Chondrocyte (in vitro differentiated cells): ENCODE measurements around the gene SLIT3. TPM values are rescaled to one million over a fixed set of nuclear protein-coding genes. Genes with fewer than 3 reads are reported as not detected.
A peak's percentile ranks its signal among the peaks of the same experiment; 100 is the strongest.

Experiments used
- DNase-seq: peaks from one replicate; pipeline ENCODE4 v3.0.0; 2021; ENCODE audit warnings: mixed read lengths, low spot score
- H3K27ac Mint-ChIP-seq: one replicate; pipeline ENCODE4 v1.8.0; 2021; ENCODE audit warnings: mild to moderate bottlenecking, moderate library complexity, mixed read lengths; ENCODE audit not compliant: unreplicated experiment
- H3K27me3 Mint-ChIP-seq: 2 replicates; pipeline ENCODE4 v1.8.0; 2021; ENCODE audit warnings: low read depth, mixed read lengths
- H3K36me3 Mint-ChIP-seq: 2 replicates; pipeline ENCODE4 v1.8.0; 2021; ENCODE audit warnings: low read depth, mixed read lengths
- H3K4me1 Mint-ChIP-seq: 2 replicates; pipeline ENCODE4 v1.8.0; 2021; ENCODE audit warnings: low read depth, mild to moderate bottlenecking, mixed read lengths
- H3K4me3 Mint-ChIP-seq: one replicate; pipeline ENCODE4 v1.8.0; 2021; ENCODE audit warnings: mild to moderate bottlenecking, moderate library complexity, mixed read lengths; ENCODE audit not compliant: unreplicated experiment
- H3K9me3 Mint-ChIP-seq: 2 replicates; pipeline ENCODE4 v1.8.0; 2021; ENCODE audit warnings: low read depth, mixed read lengths
- total RNA-seq: library from RNA; stranded (reverse); gene quantifications from 3 replicates; pipeline ENCODE4 v1.2.1, GENCODE V29; 2021
- TF ChIP-seq, protein P1 (sequence below): fragments of 200-600 bp; sonication (generic); IDR thresholded peaks from 2 replicates; pipeline ENCODE4 v1.5.0; 2021; ENCODE audit warnings: antibody characterized with exemption, mild to moderate bottlenecking, moderate library complexity

SLIT3 gene
- total RNA-seq, 1 donor from 2014 or later, result 116 TPM

DNA sequence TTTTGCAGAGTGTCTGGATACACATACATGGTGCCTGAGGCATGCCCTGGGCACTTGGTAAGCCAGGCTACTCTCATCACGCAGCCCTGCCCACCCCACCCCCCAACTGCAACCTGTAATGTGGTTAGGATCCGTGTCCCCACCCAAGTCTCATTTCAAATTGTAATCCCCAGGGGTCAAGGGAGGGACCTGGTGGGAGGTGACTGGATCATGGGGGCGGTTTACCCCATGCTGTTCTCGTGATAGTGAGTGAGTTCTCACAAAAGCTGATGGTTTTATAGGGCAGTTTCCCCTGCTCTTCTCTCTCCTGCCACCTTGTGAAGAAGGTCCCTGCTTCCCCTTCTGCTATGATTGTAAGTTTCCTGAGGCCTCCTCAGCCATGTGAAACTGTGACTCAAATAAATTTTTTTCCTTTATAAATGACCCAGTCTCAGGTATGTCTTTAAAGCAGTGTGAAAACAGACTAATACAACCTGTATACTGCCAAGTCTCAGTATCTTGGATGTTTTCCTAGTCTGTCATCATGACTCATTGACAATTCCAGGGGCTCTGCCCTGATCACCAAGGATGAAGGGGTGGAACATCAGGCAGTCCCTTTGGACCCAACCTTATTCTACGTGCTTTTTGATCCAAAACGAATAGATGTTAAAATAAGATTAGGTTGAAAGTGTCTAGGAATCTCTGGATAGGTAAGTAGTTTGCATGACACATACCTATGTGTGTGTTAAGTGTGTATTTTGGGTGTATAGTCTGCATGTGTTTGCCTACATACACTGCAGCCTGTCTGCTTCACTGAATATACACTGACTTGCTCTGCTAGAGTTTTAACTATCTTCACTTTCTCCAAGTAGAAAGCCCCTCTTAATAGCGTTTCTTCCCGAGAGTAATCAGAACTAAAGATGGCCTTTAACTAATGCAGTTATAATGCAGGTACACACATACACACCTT, 293.8 kb downstream of the SLIT3 start:
- TF ChIP-seq, protein P1, sequence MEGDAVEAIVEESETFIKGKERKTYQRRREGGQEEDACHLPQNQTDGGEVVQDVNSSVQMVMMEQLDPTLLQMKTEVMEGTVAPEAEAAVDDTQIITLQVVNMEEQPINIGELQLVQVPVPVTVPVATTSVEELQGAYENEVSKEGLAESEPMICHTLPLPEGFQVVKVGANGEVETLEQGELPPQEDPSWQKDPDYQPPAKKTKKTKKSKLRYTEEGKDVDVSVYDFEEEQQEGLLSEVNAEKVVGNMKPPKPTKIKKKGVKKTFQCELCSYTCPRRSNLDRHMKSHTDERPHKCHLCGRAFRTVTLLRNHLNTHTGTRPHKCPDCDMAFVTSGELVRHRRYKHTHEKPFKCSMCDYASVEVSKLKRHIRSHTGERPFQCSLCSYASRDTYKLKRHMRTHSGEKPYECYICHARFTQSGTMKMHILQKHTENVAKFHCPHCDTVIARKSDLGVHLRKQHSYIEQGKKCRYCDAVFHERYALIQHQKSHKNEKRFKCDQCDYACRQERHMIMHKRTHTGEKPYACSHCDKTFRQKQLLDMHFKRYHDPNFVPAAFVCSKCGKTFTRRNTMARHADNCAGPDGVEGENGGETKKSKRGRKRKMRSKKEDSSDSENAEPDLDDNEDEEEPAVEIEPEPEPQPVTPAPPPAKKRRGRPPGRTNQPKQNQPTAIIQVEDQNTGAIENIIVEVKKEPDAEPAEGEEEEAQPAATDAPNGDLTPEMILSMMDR, result no peak
- H3K36me3 Mint-ChIP-seq, result no peaks in the 10 kb centered on the region
- H3K27me3 Mint-ChIP-seq, result no peaks in the 10 kb centered on the region
- no peak overlapping the region for H3K27ac Mint-ChIP-seq
- no peak for DNase-seq
- H3K4me3 Mint-ChIP-seq, result no peak overlapping the region
- no peaks in the 10 kb centered on the region for H3K9me3 Mint-ChIP-seq
- peaks cover 49% of the 10 kb centered on the region for H3K4me1 Mint-ChIP-seq

DNA sequence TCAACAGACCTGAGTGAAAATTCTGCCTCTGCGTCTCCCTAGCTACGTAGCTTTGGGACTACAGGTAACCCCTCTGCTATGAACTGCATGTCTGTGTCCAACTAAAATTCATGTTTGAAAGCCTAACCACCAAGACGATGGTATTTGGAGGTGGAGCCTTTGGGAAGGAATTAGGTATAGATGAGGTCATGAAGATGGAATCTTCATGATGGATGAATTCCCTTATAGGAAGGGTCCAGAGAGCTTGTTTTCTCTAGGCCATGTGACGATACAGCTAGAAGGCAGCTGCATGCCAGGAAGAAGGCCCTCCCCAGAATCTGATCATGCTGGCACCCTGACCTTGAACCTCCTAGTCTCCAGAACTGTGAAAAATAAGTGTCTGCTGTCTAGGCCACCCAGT, 296.4 kb downstream of the SLIT3 start:
- peaks cover 52% of the 10 kb centered on the region for H3K4me1 Mint-ChIP-seq
- no peaks in the 10 kb centered on the region for H3K9me3 Mint-ChIP-seq
- H3K36me3 Mint-ChIP-seq, result no peaks in the 10 kb centered on the region
- H3K27ac Mint-ChIP-seq, result peak overlapping the region; percentile 92
- H3K27me3 Mint-ChIP-seq, result no peaks in the 10 kb centered on the region
- TF ChIP-seq, protein P1, result no peak
- no peak overlapping the region for H3K4me3 Mint-ChIP-seq
- DNase-seq, result no peak

DNA sequence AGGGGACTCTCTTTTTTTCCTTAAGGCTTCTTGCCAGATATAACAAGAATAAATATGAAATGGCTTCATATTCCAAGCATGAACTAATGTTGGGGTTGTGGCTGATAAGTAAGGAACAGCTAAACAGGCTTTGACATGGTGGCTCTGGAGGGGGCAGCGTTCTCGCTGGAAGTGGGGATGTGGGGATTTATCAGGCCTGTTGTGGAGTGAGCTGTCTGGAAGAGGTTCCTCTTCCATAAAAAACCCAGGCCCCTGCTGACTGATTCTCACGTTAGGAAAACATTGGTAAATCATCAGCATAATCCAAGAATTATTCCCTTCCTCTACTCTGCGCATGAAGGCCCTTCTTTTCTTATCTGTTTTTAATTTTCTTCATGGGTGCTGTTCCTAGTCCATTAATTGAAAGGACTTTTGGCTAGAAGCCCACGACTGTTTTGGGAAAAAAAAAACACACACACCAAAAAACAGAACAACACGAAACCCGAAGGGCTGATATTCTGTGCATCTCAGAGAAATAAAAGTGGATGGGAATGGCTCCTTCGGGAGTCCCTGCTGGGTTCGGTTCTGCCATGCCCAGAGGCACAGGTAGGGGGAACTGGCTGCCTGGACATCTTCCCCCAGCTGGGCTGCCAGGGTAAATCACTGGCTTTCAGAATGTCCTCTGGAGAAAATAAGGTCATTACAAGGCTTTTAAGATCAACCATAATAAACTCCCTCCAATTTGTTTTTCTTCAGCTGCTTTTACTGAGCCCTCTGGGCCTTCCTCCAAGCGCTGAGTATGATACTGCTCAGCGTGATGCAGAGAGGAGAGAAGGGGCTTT, 297.0 kb downstream of the SLIT3 start:
- no peaks in the 10 kb centered on the region for H3K9me3 Mint-ChIP-seq

DNA sequence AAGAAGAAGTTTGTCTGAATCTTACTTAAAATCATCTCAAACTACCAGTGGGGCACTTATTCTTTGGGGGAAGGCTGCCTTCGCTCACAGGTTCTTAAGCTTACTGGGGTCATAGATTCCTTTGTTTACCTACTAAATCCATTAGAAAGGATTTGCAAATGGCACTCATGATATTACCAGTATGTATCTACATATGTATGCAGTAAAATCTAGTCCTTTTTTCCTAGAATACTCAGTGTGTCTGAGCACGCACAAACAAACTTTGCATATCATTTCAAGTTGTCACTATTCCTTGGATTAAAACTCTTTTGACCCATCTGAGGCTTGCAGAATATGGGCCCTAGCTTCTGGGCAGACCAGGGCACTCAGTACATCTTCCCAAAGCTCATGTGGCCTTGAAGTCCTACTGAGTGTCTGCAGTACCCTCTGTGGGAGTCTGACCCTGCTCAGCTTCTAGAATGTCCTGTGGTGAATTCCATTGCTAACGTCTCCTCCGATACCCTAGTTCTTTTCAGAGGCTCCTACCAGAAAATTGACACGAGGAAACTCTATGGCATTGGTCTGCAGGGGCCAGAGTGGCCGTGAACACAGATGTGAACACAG, 297.9 kb downstream of the SLIT3 start:
- DNase-seq, result no peak
- TF ChIP-seq, protein P1, result no peak
- Mint-ChIP-seq H3K9me3 (no peaks in the 10 kb centered on the region), H3K4me1 (peaks cover 43% of the 10 kb centered on the region), H3K4me3 (no peak overlapping the region), H3K36me3 (no peaks in the 10 kb centered on the region), H3K27ac (peak overlapping the region; percentile 92), H3K27me3 (no peaks in the 10 kb centered on the region)

More for the DNA sequence above, 297.0 kb downstream of the SLIT3 start:
- TF ChIP-seq, protein P1, result peak; percentile 77
- no peak for DNase-seq
- H3K36me3 Mint-ChIP-seq, result no peaks in the 10 kb centered on the region
- H3K27ac Mint-ChIP-seq, result peak overlapping the region; percentile 92
- H3K27me3 Mint-ChIP-seq, result no peaks in the 10 kb centered on the region
- H3K4me3 Mint-ChIP-seq, result no peak overlapping the region
- peaks cover 47% of the 10 kb centered on the region for H3K4me1 Mint-ChIP-seq

DNA sequence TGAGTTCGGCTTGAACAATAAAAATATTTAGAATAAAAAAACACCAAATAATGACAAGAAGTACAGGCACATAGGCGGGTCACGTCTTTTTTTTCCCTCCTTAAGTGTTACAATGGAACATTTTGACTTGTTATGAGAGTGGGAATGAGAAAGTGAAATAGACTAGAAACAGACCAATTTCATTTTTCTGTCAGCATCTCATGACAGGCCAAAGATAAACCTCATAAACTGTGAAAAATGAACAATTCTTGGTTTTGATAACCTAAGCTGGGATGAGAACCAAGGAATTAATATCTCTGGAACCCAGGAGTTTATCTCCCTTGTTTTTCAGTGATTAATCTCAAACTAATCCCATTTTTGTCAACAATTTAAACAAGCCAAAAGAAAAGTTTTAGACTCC, 299.5 kb downstream of the SLIT3 start:
- no peak for DNase-seq
- H3K4me1 Mint-ChIP-seq, result peaks cover 35% of the 10 kb centered on the region
- H3K27ac Mint-ChIP-seq, result peak overlapping the region; percentile 17
- no peak overlapping the region for H3K4me3 Mint-ChIP-seq
- TF ChIP-seq, protein P1, result no peak
- no peaks in the 10 kb centered on the region for H3K9me3 Mint-ChIP-seq
- H3K27me3 Mint-ChIP-seq, result no peaks in the 10 kb centered on the region
- no peaks in the 10 kb centered on the region for H3K36me3 Mint-ChIP-seq
